B cell (primary cell): Measurements from ENCODE around the gene CAMTA1.

Source experiments
- EZH2 ChIP-seq: IDR thresholded peaks from 2 replicates; pipeline ENCODE4 v1.6.1; 2012; ENCODE audit warnings: borderline replicate concordance, low read depth, mild to moderate bottlenecking, moderate library complexity, low read length; ENCODE audit not compliant: insufficient read depth, poor library complexity, severe bottlenecking
- TF ChIP-seq, protein P1 (sequence below): fragments of 200-600 bp; IDR thresholded peaks from one replicate; pipeline ENCODE4 v1.8.0; 2022; ENCODE audit warnings: antibody characterized with exemption, mild to moderate bottlenecking

DNA sequence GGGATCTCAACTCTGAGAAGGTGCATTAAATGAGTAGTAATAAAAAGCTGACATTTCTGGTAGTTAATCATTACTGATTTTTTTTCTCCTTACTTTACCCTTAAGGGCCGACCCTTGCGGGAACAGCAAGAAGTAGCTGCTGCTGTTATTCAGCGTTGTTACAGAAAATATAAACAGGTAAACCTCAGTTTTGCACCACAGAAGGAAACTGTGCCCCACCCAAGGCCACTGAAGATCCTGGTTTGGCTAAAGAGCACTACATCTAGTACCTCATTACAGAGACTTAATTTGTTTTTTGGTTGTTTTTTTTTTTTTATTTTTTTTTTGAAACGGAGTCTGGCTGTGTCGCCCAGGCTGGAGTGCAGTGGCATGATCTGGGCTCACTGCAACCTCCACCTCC, 962.4 kb downstream of the CAMTA1 start:
- TF ChIP-seq, protein P1, sequence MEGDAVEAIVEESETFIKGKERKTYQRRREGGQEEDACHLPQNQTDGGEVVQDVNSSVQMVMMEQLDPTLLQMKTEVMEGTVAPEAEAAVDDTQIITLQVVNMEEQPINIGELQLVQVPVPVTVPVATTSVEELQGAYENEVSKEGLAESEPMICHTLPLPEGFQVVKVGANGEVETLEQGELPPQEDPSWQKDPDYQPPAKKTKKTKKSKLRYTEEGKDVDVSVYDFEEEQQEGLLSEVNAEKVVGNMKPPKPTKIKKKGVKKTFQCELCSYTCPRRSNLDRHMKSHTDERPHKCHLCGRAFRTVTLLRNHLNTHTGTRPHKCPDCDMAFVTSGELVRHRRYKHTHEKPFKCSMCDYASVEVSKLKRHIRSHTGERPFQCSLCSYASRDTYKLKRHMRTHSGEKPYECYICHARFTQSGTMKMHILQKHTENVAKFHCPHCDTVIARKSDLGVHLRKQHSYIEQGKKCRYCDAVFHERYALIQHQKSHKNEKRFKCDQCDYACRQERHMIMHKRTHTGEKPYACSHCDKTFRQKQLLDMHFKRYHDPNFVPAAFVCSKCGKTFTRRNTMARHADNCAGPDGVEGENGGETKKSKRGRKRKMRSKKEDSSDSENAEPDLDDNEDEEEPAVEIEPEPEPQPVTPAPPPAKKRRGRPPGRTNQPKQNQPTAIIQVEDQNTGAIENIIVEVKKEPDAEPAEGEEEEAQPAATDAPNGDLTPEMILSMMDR = no peak
- no peak for TF ChIP-seq EZH2
